HUES64 (cell line): Measurements from ENCODE around the gene SPATA19.

Experiments used
- H3K27ac ChIP-seq: 2 replicates; pipeline ENCODE4 v1.7.0; 2013; ENCODE audit warnings: low read depth, low read length, inconsistent platforms
- H3K27me3 ChIP-seq: 2 replicates; pipeline ENCODE4 v1.6.1; 2013; ENCODE audit warnings: mild to moderate bottlenecking, low read length; ENCODE audit not compliant: insufficient read depth
- H3K36me3 ChIP-seq: 2 replicates; pipeline ENCODE4 v1.6.1; 2013; ENCODE audit warnings: mild to moderate bottlenecking, low read length; ENCODE audit not compliant: insufficient read depth
- H3K4me1 ChIP-seq: 2 replicates; pipeline ENCODE4 v1.6.1; 2013; ENCODE audit warnings: mild to moderate bottlenecking, low read length, moderate library complexity; ENCODE audit not compliant: insufficient read depth
- H3K4me3 ChIP-seq: 2 replicates; pipeline ENCODE4 v1.5.1; 2013; ENCODE audit warnings: mild to moderate bottlenecking, low read length, moderate library complexity
- H3K9ac ChIP-seq: 2 replicates; pipeline ENCODE4 v1.6.1; 2013; ENCODE audit warnings: mild to moderate bottlenecking, low read depth, low read length
- H3K9me3 ChIP-seq: 2 replicates; pipeline ENCODE4 v1.6.1; 2013; ENCODE audit warnings: low read depth, low read length; ENCODE audit not compliant: insufficient read depth
- WGBS: fragments of 150-250, 120-280 bp; methylation state at CpG from one replicate; pipeline ENCODE4 v1.1.7; 2013; ENCODE audit warnings: missing lambda C conversion rate; 5-methylcytosine and 5-hydroxymethylcytosine counted together

Gene SPATA19

GRCh38 chr11:133835593-133836548 is 9.4 kb downstream of the SPATA19 start:
- H3K27me3 ChIP-seq = no peaks in the 10 kb centered on the region
- no peaks in the 10 kb centered on the region for H3K36me3 ChIP-seq
- no peaks in the 10 kb centered on the region for H3K4me1 ChIP-seq
- H3K9me3 ChIP-seq = peaks cover 8% of the 10 kb centered on the region; the same call in 1 of the 2 replicates
- H3K9ac ChIP-seq = no peak overlapping the region
- 84% methylated on average over 11 of the region's 12 CpGs for WGBS
- no peak overlapping the region for H3K27ac ChIP-seq
- no peak overlapping the region for H3K4me3 ChIP-seq

- H3K27me3 ChIP-seq = no peaks in the 10 kb centered on the region
- H3K4me3 ChIP-seq = no peak overlapping the region
- H3K27ac ChIP-seq = no peak overlapping the region
- peaks cover 8% of the 10 kb centered on the region; the same call in 1 of the 2 replicates for H3K9me3 ChIP-seq
- H3K4me1 ChIP-seq = no peaks in the 10 kb centered on the region
- H3K9ac ChIP-seq = no peak overlapping the region
- no peaks in the 10 kb centered on the region for H3K36me3 ChIP-seq
- 51% methylated on average over 11 of the region's 11 CpGs for WGBS
These were observed 10.4 kb downstream of the SPATA19 start for GRCh38 chr11:133834682-133835592.

- peaks cover 8% of the 10 kb centered on the region; the same call in 1 of the 2 replicates for H3K9me3 ChIP-seq
- no peaks in the 10 kb centered on the region for H3K27me3 ChIP-seq
- H3K4me1 ChIP-seq = no peaks in the 10 kb centered on the region
- H3K27ac ChIP-seq = no peak overlapping the region
- H3K36me3 ChIP-seq = no peaks in the 10 kb centered on the region
- no peak overlapping the region for H3K4me3 ChIP-seq
- 94% methylated on average over 17 of the region's 17 CpGs for WGBS
- no peak overlapping the region for H3K9ac ChIP-seq
These were observed 11.2 kb downstream of the SPATA19 start for GRCh38 chr11:133833898-133834681.

- H3K27ac ChIP-seq = no peak overlapping the region
- WGBS = 96% methylated on average over 76 of the region's 86 CpGs
- H3K4me3 ChIP-seq = no peak overlapping the region
- peaks cover 8% of the 10 kb centered on the region; the same call in 1 of the 2 replicates for H3K9me3 ChIP-seq
- no peaks in the 10 kb centered on the region for H3K27me3 ChIP-seq
- H3K4me1 ChIP-seq = no peaks in the 10 kb centered on the region
- no peaks in the 10 kb centered on the region for H3K36me3 ChIP-seq
- no peak overlapping the region for H3K9ac ChIP-seq
These were observed 12.1 kb downstream of the SPATA19 start for GRCh38 chr11:133832991-133833897.

- Histone ChIP-seq H3K27ac (no peak overlapping the region), H3K9ac (no peak overlapping the region), H3K27me3 (no peaks in the 10 kb centered on the region), H3K36me3 (no peaks in the 10 kb centered on the region), H3K4me1 (no peaks in the 10 kb centered on the region), H3K4me3 (no peak overlapping the region), H3K9me3 (0 out of 2 replicates have a peak, but pooled peaks cover under 1% of the 10 kb centered on the region)
- 95% methylated on average over 53 of the region's 53 CpGs for WGBS
These were observed 13.0 kb downstream of the SPATA19 start for GRCh38 chr11:133832096-133832990.

- H3K9me3 ChIP-seq = no peaks in the 10 kb centered on the region
- H3K27me3 ChIP-seq = no peaks in the 10 kb centered on the region
- no peak overlapping the region for H3K9ac ChIP-seq
- 86% methylated on average over 8 of the region's 8 CpGs for WGBS
- no peak overlapping the region for H3K27ac ChIP-seq
- H3K4me1 ChIP-seq = no peaks in the 10 kb centered on the region
- no peak overlapping the region for H3K4me3 ChIP-seq
- H3K36me3 ChIP-seq = no peaks in the 10 kb centered on the region
These were observed 14.1 kb downstream of the SPATA19 start for GRCh38 chr11:133830931-133831907.

GRCh38 chr11:133829566-133829965 is 15.7 kb downstream of the SPATA19 start:
- no peak overlapping the region for H3K9ac ChIP-seq
- no peak overlapping the region for H3K27ac ChIP-seq
- no peaks in the 10 kb centered on the region for H3K4me1 ChIP-seq
- H3K4me3 ChIP-seq = no peak overlapping the region
- no peaks in the 10 kb centered on the region for H3K9me3 ChIP-seq
- 96% methylated on average over 2 of the region's 2 CpGs for whole genome bisulfite sequencing
- H3K27me3 ChIP-seq = no peaks in the 10 kb centered on the region
- no peaks in the 10 kb centered on the region for H3K36me3 ChIP-seq

GRCh38 chr11:133828871-133829270 is 16.4 kb downstream of the SPATA19 start:
- Histone ChIP-seq H3K27me3 (no peaks in the 10 kb centered on the region), H3K36me3 (no peaks in the 10 kb centered on the region), H3K27ac (no peak overlapping the region), H3K4me3 (no peak overlapping the region), H3K9me3 (no peaks in the 10 kb centered on the region), H3K9ac (no peak overlapping the region), H3K4me1 (no peaks in the 10 kb centered on the region)
- WGBS = 89% methylated on average over 5 of the region's 5 CpGs
